PC-9 (cell line): ENCODE data around the gene MAST4.

Experiments used
- EZH2 ChIP-seq: fragments of 200-600 bp; sonication (generic); IDR thresholded peaks from 2 replicates; pipeline ENCODE4 v1.8.0; 2017; ENCODE audit warnings: antibody characterized with exemption, low read depth
- TF ChIP-seq, protein P1 (sequence below): fragments of 200-600 bp; sonication (generic); conservative IDR thresholded peaks from 2 replicates; pipeline ENCODE4 v1.6.1; 2017; ENCODE audit warnings: mixed run types, antibody characterized with exemption, mild to moderate bottlenecking, moderate library complexity

DNA sequence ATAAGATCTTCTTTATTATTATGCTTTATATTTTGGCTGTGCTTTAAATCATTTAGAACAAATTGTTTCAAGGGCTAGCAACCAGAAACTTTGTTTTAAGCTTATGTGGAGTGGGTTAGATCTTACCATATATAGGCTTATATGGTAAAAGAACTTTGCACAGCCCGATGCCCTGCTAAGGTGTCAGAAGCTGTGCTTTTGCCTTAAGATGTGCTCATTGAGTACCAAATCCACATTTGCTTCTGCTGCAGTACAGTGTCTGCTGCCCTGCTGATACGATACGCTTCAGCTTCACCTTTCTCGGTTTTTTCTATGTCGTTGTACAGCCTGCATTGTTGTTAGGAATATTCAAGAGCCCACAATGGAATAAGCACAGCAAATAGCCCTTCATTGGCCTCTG is 565.6 kb downstream of the MAST4 start:
- TF ChIP-seq, protein P1, sequence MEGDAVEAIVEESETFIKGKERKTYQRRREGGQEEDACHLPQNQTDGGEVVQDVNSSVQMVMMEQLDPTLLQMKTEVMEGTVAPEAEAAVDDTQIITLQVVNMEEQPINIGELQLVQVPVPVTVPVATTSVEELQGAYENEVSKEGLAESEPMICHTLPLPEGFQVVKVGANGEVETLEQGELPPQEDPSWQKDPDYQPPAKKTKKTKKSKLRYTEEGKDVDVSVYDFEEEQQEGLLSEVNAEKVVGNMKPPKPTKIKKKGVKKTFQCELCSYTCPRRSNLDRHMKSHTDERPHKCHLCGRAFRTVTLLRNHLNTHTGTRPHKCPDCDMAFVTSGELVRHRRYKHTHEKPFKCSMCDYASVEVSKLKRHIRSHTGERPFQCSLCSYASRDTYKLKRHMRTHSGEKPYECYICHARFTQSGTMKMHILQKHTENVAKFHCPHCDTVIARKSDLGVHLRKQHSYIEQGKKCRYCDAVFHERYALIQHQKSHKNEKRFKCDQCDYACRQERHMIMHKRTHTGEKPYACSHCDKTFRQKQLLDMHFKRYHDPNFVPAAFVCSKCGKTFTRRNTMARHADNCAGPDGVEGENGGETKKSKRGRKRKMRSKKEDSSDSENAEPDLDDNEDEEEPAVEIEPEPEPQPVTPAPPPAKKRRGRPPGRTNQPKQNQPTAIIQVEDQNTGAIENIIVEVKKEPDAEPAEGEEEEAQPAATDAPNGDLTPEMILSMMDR: no peak
- TF ChIP-seq EZH2: no peak
